ENCODE measurements around the gene SLC37A1.

DNA sequence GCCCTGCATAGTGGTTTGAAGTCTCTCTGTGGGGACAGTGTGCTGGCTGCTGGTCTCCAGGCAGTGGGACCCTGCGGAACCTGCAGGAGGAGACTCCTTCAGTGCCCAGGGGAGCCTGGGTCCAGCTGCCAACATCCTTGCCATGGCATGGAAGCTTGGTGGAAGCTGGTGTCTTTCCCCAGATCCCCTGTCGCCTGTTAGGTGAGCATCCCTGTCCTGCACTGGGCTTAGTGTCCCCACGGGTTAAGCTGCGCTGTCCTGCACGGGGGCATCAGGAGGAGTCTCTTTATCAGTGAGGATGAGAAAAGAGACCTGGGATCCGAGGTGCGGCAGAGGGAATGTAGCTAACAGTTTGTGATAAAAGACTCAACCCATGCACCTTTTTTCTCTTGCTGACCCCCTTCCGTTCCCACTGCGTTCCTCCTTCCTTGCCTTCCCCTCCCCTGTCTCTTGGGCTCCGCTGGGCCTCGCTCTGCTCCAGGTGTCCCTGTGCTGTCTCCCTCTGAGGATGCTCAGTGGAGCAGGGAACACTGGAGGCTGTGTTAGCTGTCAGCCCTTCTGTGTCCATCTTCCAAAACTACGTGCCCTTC, 59.3 kb downstream of the SLC37A1 start:
- TF ChIP-seq, protein P1, sequence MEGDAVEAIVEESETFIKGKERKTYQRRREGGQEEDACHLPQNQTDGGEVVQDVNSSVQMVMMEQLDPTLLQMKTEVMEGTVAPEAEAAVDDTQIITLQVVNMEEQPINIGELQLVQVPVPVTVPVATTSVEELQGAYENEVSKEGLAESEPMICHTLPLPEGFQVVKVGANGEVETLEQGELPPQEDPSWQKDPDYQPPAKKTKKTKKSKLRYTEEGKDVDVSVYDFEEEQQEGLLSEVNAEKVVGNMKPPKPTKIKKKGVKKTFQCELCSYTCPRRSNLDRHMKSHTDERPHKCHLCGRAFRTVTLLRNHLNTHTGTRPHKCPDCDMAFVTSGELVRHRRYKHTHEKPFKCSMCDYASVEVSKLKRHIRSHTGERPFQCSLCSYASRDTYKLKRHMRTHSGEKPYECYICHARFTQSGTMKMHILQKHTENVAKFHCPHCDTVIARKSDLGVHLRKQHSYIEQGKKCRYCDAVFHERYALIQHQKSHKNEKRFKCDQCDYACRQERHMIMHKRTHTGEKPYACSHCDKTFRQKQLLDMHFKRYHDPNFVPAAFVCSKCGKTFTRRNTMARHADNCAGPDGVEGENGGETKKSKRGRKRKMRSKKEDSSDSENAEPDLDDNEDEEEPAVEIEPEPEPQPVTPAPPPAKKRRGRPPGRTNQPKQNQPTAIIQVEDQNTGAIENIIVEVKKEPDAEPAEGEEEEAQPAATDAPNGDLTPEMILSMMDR (IDR thresholded peaks at IDR 0.05; ENCODE audit: insufficient read depth, low read length, poor library complexity, severe bottlenecking): no peak
- TF ChIP-seq EZH2phosphoT487 (conservative IDR thresholded peaks at IDR 0.05; ENCODE audit: low read length): no peak
